GM23338 (cell line): Measurements from ENCODE around the gene EXOC1L. TPM values are rescaled to one million over a fixed set of nuclear protein-coding genes. Genes with fewer than 3 reads are reported as not detected.

Experiments
- ATAC-seq: fragments of 200-7000 bp; cut with Tn5 transposase; 3 replicates; pipeline ENCODE4 v1.9.1; 2020
- DNase-seq: peaks from one replicate; pipeline ENCODE4 v3.0.0-alpha.2; 2015; ENCODE audit warnings: low spot score
- H2AFZ ChIP-seq: fragments of 200-600 bp; sonication (generic); 2 replicates; pipeline ENCODE4 v1.8.0; 2016; ENCODE audit warnings: antibody characterized with exemption, mild to moderate bottlenecking, moderate library complexity
- H3F3A ChIP-seq: fragments of 200-600 bp; sonication (generic); replicated peaks from 2 replicates; pipeline ENCODE4 v1.8.0; 2017; ENCODE audit warnings: antibody characterized with exemption, mixed run types, low read depth
- H3K27ac ChIP-seq: fragments of 200-600 bp; sonication (generic); 2 replicates; pipeline ENCODE4 v1.6.1; 2016; ENCODE audit warnings: low read depth
- H3K27me3 ChIP-seq: fragments of 200-600 bp; sonication (generic); 2 replicates; pipeline ENCODE4 v1.8.0; 2016; ENCODE audit warnings: mild to moderate bottlenecking, mixed run types, moderate library complexity; ENCODE audit not compliant: insufficient read depth
- H3K36me3 ChIP-seq: fragments of 200-600 bp; sonication (generic); 2 replicates; pipeline ENCODE4 v1.8.0; 2016; ENCODE audit warnings: mild to moderate bottlenecking; ENCODE audit not compliant: insufficient read depth
- H3K4me1 ChIP-seq: fragments of 200-600 bp; sonication (generic); 2 replicates; pipeline ENCODE4 v1.8.0; 2016; ENCODE audit warnings: mild to moderate bottlenecking, moderate library complexity; ENCODE audit not compliant: insufficient read depth
- H3K4me2 ChIP-seq: fragments of 200-600 bp; sonication (generic); 2 replicates; pipeline ENCODE4 v1.7.1; 2017; ENCODE audit warnings: mixed run types
- H3K4me3 ChIP-seq: fragments of 200-600 bp; sonication (generic); 2 replicates; pipeline ENCODE4 v1.6.1; 2016; ENCODE audit warnings: mixed run types
- H3K79me2 ChIP-seq: fragments of 200-600 bp; sonication (generic); replicated peaks from 2 replicates; pipeline ENCODE4 v1.8.0; 2017; ENCODE audit warnings: mild to moderate bottlenecking; ENCODE audit not compliant: insufficient read depth
- H3K9me2 ChIP-seq: fragments of 200-600 bp; sonication (generic); 2 replicates; pipeline ENCODE4 v1.8.0; 2017; ENCODE audit not compliant: insufficient read depth
- H4K20me1 ChIP-seq: fragments of 200-600 bp; sonication (generic); replicated peaks from 2 replicates; pipeline ENCODE4 v1.8.0; 2017; ENCODE audit warnings: mild to moderate bottlenecking; ENCODE audit not compliant: insufficient read depth
- H3K27ac Mint-ChIP-seq: 2 replicates; pipeline ENCODE4 v1.8.0; 2020; ENCODE audit warnings: inconsistent platforms, mild to moderate bottlenecking, moderate library complexity, mixed read lengths
- H3K27me3 Mint-ChIP-seq: 3 replicates; pipeline ENCODE4 v1.8.0; 2022; ENCODE audit warnings: low read depth, mild to moderate bottlenecking, moderate library complexity, mixed read lengths, inconsistent platforms; ENCODE audit not compliant: insufficient read depth, poor library complexity
- H3K36me3 Mint-ChIP-seq: 3 replicates; pipeline ENCODE4 v1.8.0; 2021; ENCODE audit warnings: low read depth, mild to moderate bottlenecking, inconsistent platforms, moderate library complexity, mixed read lengths
- H3K4me1 Mint-ChIP-seq: 3 replicates; pipeline ENCODE4 v1.8.0; 2020; ENCODE audit warnings: mild to moderate bottlenecking, inconsistent platforms, mixed read lengths
- H3K4me3 Mint-ChIP-seq: 3 replicates; pipeline ENCODE4 v1.8.0; 2021; ENCODE audit warnings: moderate library complexity, mild to moderate bottlenecking, inconsistent platforms, mixed read lengths
- H3K9me3 Mint-ChIP-seq: 3 replicates; pipeline ENCODE4 v1.8.0; 2020; ENCODE audit warnings: moderate library complexity, mild to moderate bottlenecking, inconsistent platforms, mixed read lengths
- EZH2phosphoT487 ChIP-seq: fragments of 200-600 bp; sonication (generic); IDR thresholded peaks from one replicate; pipeline ENCODE4 v1.8.1; 2018; ENCODE audit warnings: antibody characterized with exemption; ENCODE audit not compliant: unreplicated experiment
- NANOG ChIP-seq: IDR thresholded peaks from 2 replicates; pipeline ENCODE4 v1.6.1; 2016; ENCODE audit warnings: antibody characterized with exemption, borderline replicate concordance
- POLR2AphosphoS5 ChIP-seq: IDR thresholded peaks from 2 replicates; pipeline ENCODE4 v1.6.1; 2016; ENCODE audit warnings: antibody characterized with exemption, low read depth
- STAT1 ChIP-seq: IDR thresholded peaks from one replicate; pipeline ENCODE4 v1.6.1; 2016; ENCODE audit warnings: antibody characterized with exemption; ENCODE audit not compliant: unreplicated experiment
- ZNF114 ChIP-seq: fragments of 250-450 bp; sonication (Bioruptor Pico); IDR thresholded peaks from 2 replicates; pipeline ENCODE4 v1.5.0; 2020; ENCODE audit warnings: mild to moderate bottlenecking, moderate library complexity
- ZNF331 ChIP-seq: fragments of 250-450 bp; sonication (Bioruptor Pico); IDR thresholded peaks from 2 replicates; pipeline ENCODE4 v1.5.0; 2020; ENCODE audit warnings: low read depth, mild to moderate bottlenecking, moderate library complexity
- ZNF462 ChIP-seq: fragments of 250-450 bp; sonication (Bioruptor Pico); IDR thresholded peaks from 2 replicates; pipeline ENCODE4 v1.5.0; 2020; ENCODE audit warnings: mild to moderate bottlenecking, moderate library complexity
- polyA plus RNA-seq: library from polyadenylated mRNA; unstranded; fragments of >200 nt; fragmentation: Nextera tagmentation; extraction: Ambion mirVana; gene quantifications from 2 replicates; pipeline ENCODE4 v1.2.1, GENCODE V29; 2016
- total RNA-seq: library from RNA; depleted of rRNA; stranded (reverse); fragments of >200 nt; shearing (Covaris generic); gene quantifications from 2 replicates; pipeline ENCODE4 v1.2.3, GENCODE V29; 2014

EXOC1L gene
- total and polyA plus RNA-seq, 2 experiments from 2014 or later: not detected

- no peak for TF ChIP-seq ZNF462 (CRISPR knock-in tag)
Observed at GRCh38 chr4:55781812-55782211, 37.8 kb upstream of the EXOC1L start (continued).

- H3K4me1 Mint-ChIP-seq: no peaks in the 10 kb centered on the region
- H3K9me3 Mint-ChIP-seq: no peaks in the 10 kb centered on the region
- no peak for DNase-seq
- H3K4me3 Mint-ChIP-seq: no peak overlapping the region
- no peak overlapping the region for H3K27ac Mint-ChIP-seq
- Histone ChIP-seq H3K27ac (no peak overlapping the region), H3K79me2 (no peaks in the 10 kb centered on the region), H3F3A (no peaks in the 10 kb centered on the region), H3K9me2 (no peaks in the 10 kb centered on the region), H3K36me3 (no peaks in the 10 kb centered on the region), H2AFZ (no peak overlapping the region), H4K20me1 (no peaks in the 10 kb centered on the region), H3K27me3 (no peaks in the 10 kb centered on the region), H3K4me2 (no peak overlapping the region), H3K4me1 (no peaks in the 10 kb centered on the region), H3K4me3 (no peak overlapping the region)
- ATAC-seq: no peak
- H3K27me3 Mint-ChIP-seq: no peaks in the 10 kb centered on the region
- no peak for TF ChIP-seq ZNF114 (CRISPR knock-in tag)
- no peak for TF ChIP-seq ZNF331 (CRISPR knock-in tag)
- no peak for TF ChIP-seq STAT1
- no peak for TF ChIP-seq NANOG
- TF ChIP-seq EZH2phosphoT487: no peak
- TF ChIP-seq POLR2AphosphoS5: no peak
- H3K36me3 Mint-ChIP-seq: no peaks in the 10 kb centered on the region
Observed at GRCh38 chr4:55783584-55783983, 36.0 kb upstream of the EXOC1L start.
